LNCaP clone FGC (cell line): ENCODE data around the gene KIF19.

Source experiments
- DNase-seq: peaks from one replicate; pipeline ENCODE4 v3.0.0-alpha.2; 2011; ENCODE audit warnings: low read depth
- H3K4me3 ChIP-seq: 2 replicates; pipeline ENCODE4 v1.5.1; 2011; ENCODE audit warnings: mild to moderate bottlenecking, low read depth, low read length, control low read depth
- CTCF ChIP-seq: IDR thresholded peaks from 2 replicates; pipeline ENCODE4 v1.5.1; 2012; ENCODE audit warnings: mild to moderate bottlenecking; ENCODE audit not compliant: control insufficient read depth, insufficient read depth; ENCODE audit errors: extremely low read depth

Gene KIF19

GRCh38 chr17:74332017-74332650 is 6.1 kb downstream of the KIF19 start:
- TF ChIP-seq CTCF = no peak
- no peak overlapping the region for H3K4me3 ChIP-seq
- DNase-seq = no peak

GRCh38 chr17:74332763-74333283 is 6.8 kb downstream of the KIF19 start:
- TF ChIP-seq CTCF = no peak
- no peak overlapping the region for H3K4me3 ChIP-seq
- DNase-seq = no peak

DNA sequence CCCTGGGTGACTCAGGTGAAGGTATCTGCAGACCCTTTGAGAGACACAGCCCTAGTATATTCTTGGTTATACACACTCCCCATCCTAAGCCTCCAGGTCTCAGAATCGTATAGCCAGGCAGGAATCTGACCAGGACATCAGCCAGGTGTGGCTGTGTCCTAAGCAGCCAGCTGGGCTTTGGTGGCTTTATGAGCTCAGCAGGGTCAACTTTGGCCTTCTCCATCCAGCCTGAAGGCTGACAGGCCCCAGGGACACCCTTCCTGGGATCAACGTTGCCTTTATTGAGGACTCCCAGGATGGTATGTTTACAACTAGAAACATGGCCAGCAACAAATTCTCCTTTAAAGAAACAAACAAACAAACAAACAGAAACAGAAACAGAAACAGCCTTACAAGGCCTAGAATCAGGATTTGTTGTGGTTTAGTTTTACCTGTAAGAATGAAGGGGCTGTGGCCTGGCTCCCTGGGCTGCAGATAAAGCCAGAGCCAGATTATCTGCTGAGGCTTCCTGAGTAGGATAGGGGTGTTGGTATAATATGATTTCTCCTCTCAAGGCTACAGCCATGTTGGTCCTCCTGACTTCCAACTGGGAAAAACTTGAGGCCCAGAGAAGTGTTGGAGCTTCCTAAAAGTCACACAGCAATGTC is 8.5 kb downstream of the KIF19 start:
- TF ChIP-seq CTCF = no peak
- no peak for DNase-seq

GRCh38 chr17:74335529-74336062 is 9.6 kb downstream of the KIF19 start:
- no peak for TF ChIP-seq CTCF
- H3K4me3 ChIP-seq = no peak overlapping the region
- DNase-seq = no peak

More for the DNA sequence above, 8.5 kb downstream of the KIF19 start:
- H3K4me3 ChIP-seq = no peak overlapping the region

- DNase-seq = no peak
- no peak overlapping the region for H3K4me3 ChIP-seq
- no peak for TF ChIP-seq CTCF
Observed at GRCh38 chr17:74336307-74336706, 10.3 kb downstream of the KIF19 start.

GRCh38 chr17:74337834-74338500 is 11.9 kb downstream of the KIF19 start:
- DNase-seq = no peak
- no peak for TF ChIP-seq CTCF
- no peak overlapping the region for H3K4me3 ChIP-seq
